B cell (primary cell): ENCODE data around the gene NEUROD2.

Experiments
- EZH2 ChIP-seq: IDR thresholded peaks from 2 replicates; pipeline ENCODE4 v1.6.1; 2012; ENCODE audit warnings: borderline replicate concordance, low read depth, mild to moderate bottlenecking, moderate library complexity, low read length; ENCODE audit not compliant: insufficient read depth, poor library complexity, severe bottlenecking
- TF ChIP-seq, protein P1 (sequence below): fragments of 200-600 bp; IDR thresholded peaks from one replicate; pipeline ENCODE4 v1.8.0; 2022; ENCODE audit warnings: antibody characterized with exemption, mild to moderate bottlenecking

DNA sequence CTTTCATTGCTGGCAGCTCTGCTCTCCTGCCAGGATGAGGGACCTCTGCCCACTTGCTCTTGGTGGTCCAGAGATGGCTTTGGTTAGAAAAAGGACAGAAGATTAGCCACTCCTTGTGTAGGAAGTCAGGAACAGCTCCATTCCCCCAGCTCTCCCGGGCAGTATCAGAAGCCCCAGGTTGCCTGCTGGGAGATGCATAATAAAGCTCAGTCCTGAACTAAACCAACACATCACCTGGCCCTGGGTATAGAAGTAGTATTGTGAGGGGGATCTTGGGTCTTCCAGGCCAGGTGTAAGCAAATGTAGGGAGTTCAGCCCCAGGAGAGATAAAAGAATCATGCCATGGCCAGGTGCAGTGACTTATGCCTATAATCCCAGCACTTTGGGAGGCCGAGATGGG is 52.4 kb downstream of the NEUROD2 start:
- TF ChIP-seq, protein P1, sequence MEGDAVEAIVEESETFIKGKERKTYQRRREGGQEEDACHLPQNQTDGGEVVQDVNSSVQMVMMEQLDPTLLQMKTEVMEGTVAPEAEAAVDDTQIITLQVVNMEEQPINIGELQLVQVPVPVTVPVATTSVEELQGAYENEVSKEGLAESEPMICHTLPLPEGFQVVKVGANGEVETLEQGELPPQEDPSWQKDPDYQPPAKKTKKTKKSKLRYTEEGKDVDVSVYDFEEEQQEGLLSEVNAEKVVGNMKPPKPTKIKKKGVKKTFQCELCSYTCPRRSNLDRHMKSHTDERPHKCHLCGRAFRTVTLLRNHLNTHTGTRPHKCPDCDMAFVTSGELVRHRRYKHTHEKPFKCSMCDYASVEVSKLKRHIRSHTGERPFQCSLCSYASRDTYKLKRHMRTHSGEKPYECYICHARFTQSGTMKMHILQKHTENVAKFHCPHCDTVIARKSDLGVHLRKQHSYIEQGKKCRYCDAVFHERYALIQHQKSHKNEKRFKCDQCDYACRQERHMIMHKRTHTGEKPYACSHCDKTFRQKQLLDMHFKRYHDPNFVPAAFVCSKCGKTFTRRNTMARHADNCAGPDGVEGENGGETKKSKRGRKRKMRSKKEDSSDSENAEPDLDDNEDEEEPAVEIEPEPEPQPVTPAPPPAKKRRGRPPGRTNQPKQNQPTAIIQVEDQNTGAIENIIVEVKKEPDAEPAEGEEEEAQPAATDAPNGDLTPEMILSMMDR: no peak
- no peak for TF ChIP-seq EZH2
